HG03442 (cell line): Measurements from ENCODE around the gene CDK9.

Experiments
- ATAC-seq: cut with Tn5 transposase; IDR thresholded peaks from one replicate; pipeline ENCODE4 v1.9.1; 2021; ENCODE audit warnings: mild to moderate bottlenecking, moderate library complexity; ENCODE audit not compliant: unreplicated experiment

Gene CDK9

GRCh38 chr9:127761491-127761956 lies 24.3 kb upstream of the CDK9 start:
- ATAC-seq: no peak

DNA sequence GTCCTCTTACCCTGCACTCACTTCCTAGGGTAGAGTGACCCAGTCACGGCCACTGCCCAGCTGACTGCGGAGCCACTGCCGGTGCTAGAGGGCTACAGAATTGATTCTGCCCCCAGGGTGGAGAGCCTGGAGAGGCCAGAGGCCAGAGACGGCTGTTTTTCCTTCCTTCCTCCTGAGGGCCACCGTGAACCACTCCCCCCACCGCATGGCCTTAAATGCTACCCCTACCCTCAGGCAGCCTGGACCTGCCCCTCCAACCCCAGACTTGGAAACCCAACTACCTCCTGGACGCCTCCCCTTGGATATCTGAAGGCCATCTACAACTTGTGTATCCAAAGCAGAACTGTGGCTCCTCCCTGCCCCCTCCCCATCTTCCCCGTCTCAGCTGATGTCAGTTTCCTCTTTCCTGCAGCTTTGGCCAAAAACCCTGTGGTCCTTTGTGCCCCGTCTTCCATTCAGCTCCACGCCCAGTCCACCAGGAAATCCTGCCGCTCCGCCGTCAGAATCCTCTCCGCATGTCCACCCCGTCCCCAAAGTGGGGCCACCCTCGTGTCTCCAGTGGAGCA lies 23.6 kb upstream of the CDK9 start:
- no peak for ATAC-seq

DNA sequence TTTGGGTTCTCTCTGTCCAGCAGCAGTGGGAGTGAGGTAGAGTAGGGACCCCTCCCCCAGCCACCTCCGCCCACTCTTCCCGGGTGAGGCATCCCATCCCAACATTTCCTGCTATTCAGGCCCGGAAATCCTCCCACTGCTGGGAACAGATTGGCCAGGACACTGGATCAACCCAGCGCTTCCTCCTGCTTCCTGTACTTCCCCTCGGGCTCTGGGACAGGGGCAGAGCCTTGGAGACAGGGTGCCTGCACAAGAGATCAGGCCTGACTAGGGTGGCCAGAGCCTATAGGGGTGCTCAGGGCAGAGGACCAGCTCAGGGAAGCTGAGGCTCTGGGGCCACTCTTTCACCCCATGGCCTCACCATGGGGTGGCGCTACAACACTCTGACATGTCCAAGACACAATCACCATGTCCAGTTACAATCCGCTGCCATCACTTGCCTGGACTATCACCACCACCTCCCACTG lies 21.9 kb upstream of the CDK9 start:
- no peak for ATAC-seq

DNA sequence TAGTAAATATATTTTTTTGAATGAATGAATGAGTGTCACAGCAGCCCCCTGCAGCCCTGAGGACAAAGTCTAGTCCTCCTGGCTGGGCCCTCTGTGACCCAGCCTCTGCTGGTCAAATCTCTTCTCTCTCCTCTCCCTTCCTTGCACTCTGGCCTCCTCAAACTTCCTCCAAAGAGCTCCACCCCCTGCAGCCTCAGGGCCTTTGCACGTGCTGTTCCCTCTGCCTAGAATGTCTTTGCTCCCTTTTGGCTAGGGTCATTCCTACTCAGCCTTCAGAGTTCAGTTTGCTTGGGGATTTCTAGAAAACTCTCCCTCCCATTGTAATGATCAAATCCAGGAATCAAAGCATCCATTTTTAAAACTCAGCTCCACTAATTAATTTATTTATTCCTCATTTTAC lies 20.4 kb upstream of the CDK9 start:
- ATAC-seq: no peak

DNA sequence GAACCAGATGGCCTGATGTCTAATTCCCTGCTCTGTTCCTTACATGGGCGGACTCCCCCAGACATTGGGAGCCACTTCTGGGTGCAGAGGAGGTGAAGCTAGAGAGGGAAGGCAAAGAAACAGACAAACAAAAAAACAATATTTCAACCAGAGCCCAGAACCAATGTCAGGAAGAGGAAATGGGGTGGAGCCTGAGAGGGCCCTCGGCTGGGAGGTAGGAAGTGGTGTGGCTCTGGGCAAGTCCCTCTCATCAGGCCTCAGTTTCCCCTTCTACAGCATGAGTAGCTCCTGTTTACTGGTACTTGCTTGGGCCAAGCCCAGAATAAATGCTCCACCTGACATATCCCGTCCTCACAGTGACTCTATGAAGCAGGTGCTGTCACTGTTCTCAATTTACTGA lies 18.4 kb upstream of the CDK9 start:
- no peak for ATAC-seq

- no peak for ATAC-seq
These were observed 17.9 kb upstream of the CDK9 start for GRCh38 chr9:127767909-127768331.

- ATAC-seq: no peak
These were observed 17.1 kb upstream of the CDK9 start for GRCh38 chr9:127768698-127769097.

DNA sequence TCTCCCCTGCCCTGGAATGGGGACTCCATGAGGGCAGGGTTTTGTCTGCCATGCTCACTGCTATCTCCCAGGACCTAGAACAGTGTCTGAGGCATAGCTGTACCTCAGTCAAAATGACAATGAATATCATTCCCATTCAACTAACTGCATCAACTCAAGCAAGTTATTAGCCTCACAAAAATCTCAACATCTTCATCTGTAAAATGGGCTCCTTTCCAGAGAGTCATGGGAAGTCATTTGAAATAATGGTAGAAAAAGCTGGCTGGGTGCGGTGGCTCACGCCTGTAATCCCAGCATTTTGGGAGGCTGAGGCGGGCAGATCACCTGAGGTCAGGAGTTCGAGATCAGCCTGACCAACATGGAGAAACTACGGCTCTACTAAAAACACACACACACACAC lies 16.7 kb upstream of the CDK9 start:
- ATAC-seq: no peak

- ATAC-seq: no peak
These were observed 15.8 kb upstream of the CDK9 start for GRCh38 chr9:127769929-127770582.

DNA sequence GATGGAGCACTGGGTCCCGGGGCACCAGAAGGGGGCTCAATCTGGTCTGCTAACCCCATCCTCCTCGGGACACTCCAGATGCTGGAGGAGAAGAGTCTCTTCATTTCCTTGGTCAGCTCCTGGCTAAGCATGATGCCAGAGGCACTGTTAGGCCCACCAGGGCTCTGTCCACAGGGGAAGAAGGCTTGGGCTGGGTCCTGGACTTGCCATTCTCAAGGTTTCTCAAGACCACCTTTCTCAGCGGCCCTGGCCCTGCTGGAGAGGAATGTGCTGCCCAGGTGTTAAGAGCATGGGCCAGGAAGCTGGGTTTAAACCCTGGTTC lies 15.3 kb upstream of the CDK9 start:
- ATAC-seq: no peak

DNA sequence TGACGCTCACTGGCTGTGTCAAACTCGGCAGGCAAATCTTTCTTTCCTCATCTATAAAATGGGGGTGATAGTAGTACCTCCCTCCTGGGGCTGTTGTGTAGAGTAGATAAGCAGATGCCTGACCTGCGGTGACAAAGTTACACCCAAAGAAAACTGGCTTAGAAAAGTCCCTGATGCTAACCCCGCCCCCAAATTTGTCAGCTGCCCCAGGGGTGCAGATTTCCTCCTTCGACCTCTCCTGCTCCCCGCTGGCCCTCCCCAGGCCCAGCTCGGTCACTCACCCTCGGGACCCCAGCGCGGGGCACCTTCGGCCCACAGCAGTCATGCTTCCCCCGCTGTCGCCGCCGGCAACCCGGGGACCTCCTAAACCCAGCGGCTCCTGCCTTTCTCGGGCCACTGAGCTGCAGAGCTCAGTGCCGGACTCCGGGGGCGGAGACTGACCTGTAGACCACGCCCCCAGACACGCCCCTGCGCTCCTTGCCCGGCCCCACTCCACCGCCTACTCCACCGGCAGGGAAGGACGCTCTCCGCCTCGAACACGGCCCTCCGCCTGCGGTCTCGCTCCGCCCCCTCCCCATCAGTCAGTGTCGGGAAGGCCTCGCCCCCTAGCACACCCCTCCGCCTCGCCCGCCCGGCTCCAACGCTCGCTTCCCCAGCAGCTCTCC lies 14.8 kb upstream of the CDK9 start:
- ATAC-seq: peak; percentile 85

DNA sequence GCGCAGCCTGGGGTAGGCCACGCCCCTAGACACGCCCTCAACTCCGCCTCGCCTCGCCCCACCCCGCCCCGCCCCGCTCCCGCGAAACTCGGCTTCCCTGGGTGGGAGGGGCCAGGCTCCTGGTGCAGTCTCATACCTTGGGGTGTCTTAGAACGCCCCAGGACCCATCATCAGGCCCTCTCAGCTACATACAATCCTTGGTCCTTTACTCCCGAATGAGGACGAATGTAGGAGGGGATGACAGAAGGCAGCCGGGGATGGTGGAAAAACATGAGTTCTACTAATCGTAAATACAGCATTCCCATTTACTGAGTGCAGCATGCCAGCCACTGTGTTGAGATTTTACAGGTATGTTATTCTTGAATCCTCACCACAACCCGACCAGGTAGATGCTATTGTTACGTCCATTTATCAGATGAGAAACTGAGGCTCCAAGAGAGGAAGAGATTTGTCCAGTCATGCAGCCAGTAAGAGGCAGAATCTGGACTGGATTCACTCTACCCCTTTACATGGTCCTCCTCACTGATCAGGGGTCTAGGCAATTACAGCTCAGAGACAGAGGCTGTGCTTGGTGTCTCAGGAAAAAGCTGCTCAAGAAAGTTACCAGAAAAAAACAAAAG lies 14.2 kb upstream of the CDK9 start:
- no peak for ATAC-seq

DNA sequence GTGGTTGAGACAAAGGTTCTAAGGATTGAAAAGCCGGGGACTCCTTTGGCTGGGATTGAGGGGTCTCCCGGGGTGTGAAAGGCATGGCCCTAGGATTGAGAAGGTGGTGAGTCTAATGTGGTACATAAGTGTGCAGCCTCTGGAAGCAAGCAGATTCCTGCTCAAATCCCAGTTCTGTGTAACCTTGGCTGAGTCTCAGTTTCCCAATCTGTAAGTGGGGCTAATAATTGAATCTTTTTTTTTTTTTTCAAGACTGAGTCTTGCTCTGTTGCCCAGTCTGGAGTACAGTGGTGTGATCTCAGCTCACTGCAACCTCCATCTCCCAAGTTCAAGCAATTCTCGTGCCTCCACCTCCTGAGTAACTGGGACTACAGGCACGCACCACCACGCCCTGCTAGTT lies 13.2 kb upstream of the CDK9 start:
- ATAC-seq: no peak

DNA sequence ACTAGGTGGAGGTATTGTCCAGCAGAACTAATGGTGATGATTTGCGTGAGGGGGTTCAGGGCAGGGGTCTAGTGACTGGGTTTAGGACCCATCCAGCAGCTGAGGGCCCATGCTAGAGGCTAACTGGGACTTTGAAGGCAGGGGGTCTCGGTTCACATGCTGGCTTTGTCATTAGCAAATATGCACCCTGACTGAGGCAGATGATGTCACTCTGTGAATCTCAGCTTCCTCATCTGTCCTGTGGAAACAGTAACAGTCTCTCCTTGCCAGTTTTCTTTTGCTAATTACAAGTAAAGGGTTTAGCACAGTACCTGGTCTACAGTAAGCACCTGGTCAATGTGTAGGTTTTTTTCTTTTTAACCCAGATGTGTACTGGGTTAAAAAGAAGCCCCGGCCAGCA lies 12.6 kb upstream of the CDK9 start:
- no peak for ATAC-seq

DNA sequence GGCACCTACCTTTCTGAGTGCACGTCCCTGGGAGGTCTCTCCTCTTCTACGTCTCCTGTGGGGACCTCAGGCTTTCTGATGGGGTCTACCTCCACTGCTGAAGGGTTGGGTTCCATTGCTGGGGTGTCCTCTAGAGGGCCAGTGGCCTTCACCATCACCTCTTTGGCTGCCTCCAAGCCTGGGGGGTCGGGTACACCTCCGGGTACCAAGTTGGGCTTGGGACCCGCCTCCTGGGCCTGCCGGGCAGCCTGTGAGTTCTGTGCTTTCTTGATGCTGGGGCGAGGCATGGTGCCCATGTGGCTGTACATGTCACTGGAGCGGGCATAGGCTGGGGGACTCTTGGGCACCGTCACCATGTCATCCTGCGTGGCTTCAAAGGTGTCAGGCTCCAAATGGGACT lies 11.9 kb upstream of the CDK9 start:
- no peak for ATAC-seq

DNA sequence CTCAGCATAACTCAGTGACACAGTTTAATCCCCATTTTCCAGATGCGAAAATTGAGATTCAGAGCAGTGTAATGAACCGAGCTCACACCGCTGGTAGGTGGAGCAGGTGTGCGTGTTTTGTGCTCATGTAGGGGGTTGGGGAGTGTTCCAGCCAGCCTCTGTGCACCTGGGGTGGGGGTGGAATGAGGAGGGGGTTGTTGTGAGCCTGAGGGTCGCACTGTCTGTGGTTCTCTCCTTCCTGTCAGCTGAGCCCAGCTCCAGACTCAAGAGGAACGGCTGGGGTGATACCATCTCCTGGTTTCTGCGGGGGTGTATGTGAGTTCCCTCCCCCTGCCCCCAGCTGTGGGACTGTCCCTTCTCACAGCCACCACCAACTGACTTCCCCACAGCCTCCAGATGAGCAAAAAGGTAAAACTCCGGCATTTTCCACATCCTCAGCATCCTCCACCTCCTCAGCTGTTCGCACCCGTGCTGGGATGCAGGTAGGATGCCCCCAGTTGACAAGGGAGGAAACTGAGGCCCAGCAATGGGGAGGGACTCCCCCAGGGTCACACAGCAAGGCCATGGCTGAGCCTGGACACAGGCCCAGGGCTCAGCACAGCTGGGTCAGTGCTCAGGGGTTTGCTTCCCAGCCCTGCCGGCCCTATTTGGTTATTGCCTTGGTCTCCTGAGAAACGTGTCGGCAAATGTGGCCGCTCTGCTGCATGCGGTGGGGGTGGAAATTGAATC lies 9.5 kb upstream of the CDK9 start:
- ATAC-seq: no peak

- no peak for ATAC-seq
These were observed 8.9 kb upstream of the CDK9 start for GRCh38 chr9:127776924-127777289.

DNA sequence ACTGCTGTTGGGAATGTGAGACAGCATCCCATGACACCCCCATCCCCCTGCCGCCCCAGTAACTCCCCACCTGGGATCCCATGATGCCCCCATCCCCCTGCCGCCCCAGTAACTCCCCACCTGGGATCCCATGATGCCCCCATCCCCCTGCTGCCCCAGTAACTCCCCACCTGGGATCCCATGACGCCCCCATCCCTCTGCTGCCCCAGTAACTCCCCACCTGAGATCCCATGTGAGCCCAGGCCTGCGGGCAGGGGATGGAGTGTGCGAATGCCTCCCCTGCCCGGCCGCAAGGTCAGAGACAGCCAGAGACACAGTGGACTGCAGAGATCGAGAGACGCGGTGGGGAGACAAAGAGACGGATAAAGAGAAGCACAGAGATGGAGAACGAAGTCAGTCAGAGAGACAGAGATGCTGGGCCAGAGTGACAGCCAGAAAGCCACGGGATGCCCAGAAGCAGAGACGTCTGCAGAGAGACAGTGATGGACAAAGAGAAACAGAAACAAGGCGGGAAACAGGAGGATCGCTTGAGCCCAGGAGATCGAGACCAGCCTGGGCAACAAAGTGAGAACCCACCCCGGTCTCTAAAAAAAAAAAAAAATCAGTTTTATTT lies 8.4 kb upstream of the CDK9 start:
- ATAC-seq: no peak

DNA sequence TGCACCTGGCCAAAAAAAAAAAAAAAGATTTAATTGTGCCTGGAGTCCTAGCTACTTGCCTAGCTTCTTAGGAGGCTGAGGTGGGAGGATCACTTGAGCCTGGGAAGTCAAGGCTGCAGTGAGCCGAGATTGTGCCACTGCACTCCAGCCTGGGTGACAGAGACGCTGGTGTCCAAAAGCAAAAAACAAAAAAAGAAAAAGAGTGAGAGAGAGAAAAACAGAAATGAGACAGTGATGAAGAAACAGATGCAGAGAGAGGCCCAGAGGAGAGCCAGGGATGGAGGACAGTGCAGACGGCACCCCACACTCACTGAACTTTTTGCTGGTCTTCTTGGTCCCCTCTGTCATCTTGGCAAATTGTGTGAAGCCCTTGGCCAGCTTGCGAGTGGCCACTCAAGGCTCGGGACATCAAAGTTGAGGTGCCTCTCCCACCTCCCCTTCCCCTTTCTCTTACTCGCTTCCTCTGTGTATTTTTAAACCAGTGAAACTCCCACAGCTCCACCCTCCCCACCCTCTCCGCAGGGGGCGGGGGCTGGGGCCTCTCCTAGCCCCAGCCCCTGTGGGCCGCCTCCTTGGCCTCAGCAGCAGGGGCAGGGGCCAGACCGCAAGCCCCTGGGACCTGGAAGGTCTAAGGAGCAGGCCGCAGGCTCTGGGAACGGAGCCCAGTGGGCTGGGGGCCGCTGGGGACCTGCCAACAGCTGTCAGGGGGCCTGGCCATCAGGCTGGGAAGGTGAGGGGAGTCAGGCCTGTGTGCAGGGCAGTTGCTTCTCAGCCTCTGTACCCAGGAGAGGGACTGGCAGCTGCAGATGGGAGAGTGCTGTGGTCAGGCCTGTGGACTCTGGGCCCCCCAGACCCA lies 7.3 kb upstream of the CDK9 start, which contains the start of gene SH2D3C:
TSS of gene SH2D3C (minus strand) at position 387 of the 856 bp plus-strand sequence. CDS start at position 348, 39 bp downstream.
- peak; percentile 34 for ATAC-seq
